PFSK-1 (cell line): ENCODE results near the gene WDR1.

Source experiments
- FOXP2 ChIP-seq: optimal IDR thresholded peaks from 2 replicates; pipeline ENCODE3; 2011; ENCODE audit warnings: borderline replicate concordance, control low read depth, inconsistent platforms; ENCODE audit not compliant: insufficient read depth; ENCODE audit errors: extremely low read length, extremely low read depth
- POLR2AphosphoS5 ChIP-seq: IDR thresholded peaks from 2 replicates; pipeline ENCODE4 v1.6.1; 2012; ENCODE audit warnings: low read depth, mild to moderate bottlenecking, control low read depth, low read length, moderate library complexity
- SIN3A ChIP-seq: IDR thresholded peaks from 2 replicates; pipeline ENCODE4 v1.6.1; 2012; ENCODE audit warnings: mild to moderate bottlenecking, low read length, moderate library complexity, borderline replicate concordance; ENCODE audit not compliant: insufficient read depth
- TAF1 ChIP-seq: IDR thresholded peaks from 2 replicates; pipeline ENCODE4 v1.6.1; 2012; ENCODE audit warnings: low read length, control low read depth, borderline replicate concordance; ENCODE audit not compliant: insufficient read depth
- TF ChIP-seq, protein P1 (sequence below), 2 experiments: IDR thresholded peaks; 2 replicates each; pipeline versions ENCODE4 v1.6.1 to v1.8.0; 2011 to 2012; ENCODE audit warnings: low read depth in 2 of 2, low read length in 2 of 2, control low read depth in 1 of 2, inconsistent platforms in 1 of 2, mild to moderate bottlenecking in 1 of 2, moderate library complexity in 1 of 2; ENCODE audit not compliant: insufficient read depth in 1 of 2

Gene WDR1

DNA sequence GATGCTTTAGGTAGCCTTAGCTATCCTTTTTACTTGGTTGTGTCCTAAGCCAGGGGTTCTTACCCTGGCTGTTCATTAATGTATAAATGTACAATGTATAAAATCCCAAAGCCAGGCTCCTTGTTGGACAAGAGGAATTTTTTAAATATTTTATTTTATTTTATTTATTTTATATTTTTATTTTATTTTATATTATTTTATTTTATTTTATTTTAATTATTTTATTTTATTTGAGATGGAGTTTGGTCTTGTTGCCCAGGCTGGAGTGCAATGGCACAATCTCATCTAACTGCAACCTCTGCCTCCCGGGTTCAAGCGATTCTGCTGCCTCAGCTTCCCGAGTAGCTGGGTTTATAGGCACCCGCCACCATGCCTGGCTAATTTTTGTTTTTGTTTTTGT, 87.2 kb downstream of the WDR1 start:
- no peak for TF ChIP-seq SIN3A
- TF ChIP-seq, protein P1, sequence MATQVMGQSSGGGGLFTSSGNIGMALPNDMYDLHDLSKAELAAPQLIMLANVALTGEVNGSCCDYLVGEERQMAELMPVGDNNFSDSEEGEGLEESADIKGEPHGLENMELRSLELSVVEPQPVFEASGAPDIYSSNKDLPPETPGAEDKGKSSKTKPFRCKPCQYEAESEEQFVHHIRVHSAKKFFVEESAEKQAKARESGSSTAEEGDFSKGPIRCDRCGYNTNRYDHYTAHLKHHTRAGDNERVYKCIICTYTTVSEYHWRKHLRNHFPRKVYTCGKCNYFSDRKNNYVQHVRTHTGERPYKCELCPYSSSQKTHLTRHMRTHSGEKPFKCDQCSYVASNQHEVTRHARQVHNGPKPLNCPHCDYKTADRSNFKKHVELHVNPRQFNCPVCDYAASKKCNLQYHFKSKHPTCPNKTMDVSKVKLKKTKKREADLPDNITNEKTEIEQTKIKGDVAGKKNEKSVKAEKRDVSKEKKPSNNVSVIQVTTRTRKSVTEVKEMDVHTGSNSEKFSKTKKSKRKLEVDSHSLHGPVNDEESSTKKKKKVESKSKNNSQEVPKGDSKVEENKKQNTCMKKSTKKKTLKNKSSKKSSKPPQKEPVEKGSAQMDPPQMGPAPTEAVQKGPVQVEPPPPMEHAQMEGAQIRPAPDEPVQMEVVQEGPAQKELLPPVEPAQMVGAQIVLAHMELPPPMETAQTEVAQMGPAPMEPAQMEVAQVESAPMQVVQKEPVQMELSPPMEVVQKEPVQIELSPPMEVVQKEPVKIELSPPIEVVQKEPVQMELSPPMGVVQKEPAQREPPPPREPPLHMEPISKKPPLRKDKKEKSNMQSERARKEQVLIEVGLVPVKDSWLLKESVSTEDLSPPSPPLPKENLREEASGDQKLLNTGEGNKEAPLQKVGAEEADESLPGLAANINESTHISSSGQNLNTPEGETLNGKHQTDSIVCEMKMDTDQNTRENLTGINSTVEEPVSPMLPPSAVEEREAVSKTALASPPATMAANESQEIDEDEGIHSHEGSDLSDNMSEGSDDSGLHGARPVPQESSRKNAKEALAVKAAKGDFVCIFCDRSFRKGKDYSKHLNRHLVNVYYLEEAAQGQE (IDR thresholded peaks at IDR 0.05; ENCODE audit: insufficient read depth in 1 of 2, low read depth in 2 of 2, low read length in 2 of 2) = no peak
- TF ChIP-seq POLR2AphosphoS5 = no peak
- no peak for TF ChIP-seq TAF1
- no peak for TF ChIP-seq FOXP2

DNA sequence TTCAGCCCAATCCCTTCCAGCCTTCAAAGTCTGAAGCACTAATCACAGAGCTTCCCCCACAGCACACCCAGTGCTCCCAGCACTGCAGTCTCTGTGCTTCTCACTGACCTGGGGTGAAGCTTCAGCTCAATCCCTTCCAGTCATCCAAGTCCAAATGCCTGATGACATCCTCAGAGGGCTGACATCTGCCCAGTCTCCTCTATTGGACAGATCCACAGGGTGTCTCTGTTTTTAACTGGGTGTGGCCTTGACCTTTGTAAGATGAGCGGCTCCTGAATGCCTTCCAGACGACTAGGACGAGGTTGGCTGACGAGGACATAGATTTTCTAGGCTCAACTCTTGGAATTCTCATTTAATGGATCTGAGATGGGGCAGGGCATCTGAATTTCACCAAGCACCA, 87.7 kb downstream of the WDR1 start:
- TF ChIP-seq FOXP2 (no peak), TAF1 (no peak)
- TF ChIP-seq, protein P1 (IDR thresholded peaks at IDR 0.05; ENCODE audit: insufficient read depth in 1 of 2, low read depth in 2 of 2, low read length in 2 of 2) = no peak

DNA sequence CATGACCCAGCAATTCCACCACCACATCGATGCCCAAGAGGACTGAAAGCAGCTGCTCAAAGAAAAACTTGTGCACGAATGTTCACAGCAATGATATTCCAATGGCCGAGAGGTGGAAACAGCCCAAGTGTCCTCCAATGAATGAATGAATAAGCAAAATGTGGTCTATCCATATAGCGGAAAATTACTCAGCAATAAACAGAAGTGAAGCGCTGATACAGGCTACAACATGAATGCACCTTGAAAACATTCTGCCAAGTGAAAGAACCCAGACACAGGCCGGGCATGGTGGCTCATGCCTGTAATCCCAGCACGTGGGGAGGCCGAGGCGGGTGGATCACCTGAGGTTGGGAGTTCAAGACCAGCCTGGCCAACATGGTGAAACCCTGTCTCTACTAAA, 90.1 kb downstream of the WDR1 start:
- no peak for TF ChIP-seq POLR2AphosphoS5
- TF ChIP-seq, protein P1 (IDR thresholded peaks at IDR 0.05; ENCODE audit: insufficient read depth in 1 of 2, low read depth in 2 of 2, low read length in 2 of 2) = no peak
- no peak for TF ChIP-seq SIN3A
- no peak for TF ChIP-seq FOXP2
- no peak for TF ChIP-seq TAF1

GRCh38 chr4:10025230-10025806, 91.3 kb downstream of the WDR1 start:
- TF ChIP-seq SIN3A (no peak), POLR2AphosphoS5 (no peak), TAF1 (no peak)
